Nephron (organoid): ENCODE measurements around the gene THAP7.

Experiments used
- H3K27ac Mint-ChIP-seq, 3 experiments: 2 replicates each; pipeline ENCODE4 v1.8.0; 2020; ENCODE audit warnings: mixed read lengths in 3 of 3, mild to moderate bottlenecking in 2 of 3, moderate library complexity in 1 of 3
- H3K27me3 Mint-ChIP-seq: 2 replicates; pipeline ENCODE4 v1.8.0; 2021; ENCODE audit warnings: low read depth, mild to moderate bottlenecking, moderate library complexity, mixed read lengths
- H3K36me3 Mint-ChIP-seq: 2 replicates; pipeline ENCODE4 v1.8.0; 2020; ENCODE audit warnings: low read depth, mixed read lengths
- H3K4me1 Mint-ChIP-seq: 2 replicates; pipeline ENCODE4 v1.8.0; 2020; ENCODE audit warnings: mixed read lengths
- H3K4me3 Mint-ChIP-seq, 3 experiments: 2 replicates each; pipeline ENCODE4 v1.8.0; 2020; ENCODE audit warnings: mild to moderate bottlenecking in 3 of 3, mixed read lengths in 3 of 3, moderate library complexity in 2 of 3
- H3K9me3 Mint-ChIP-seq: 2 replicates; pipeline ENCODE4 v1.8.0; 2020; ENCODE audit warnings: mixed read lengths
- CTCF ChIP-seq, 3 experiments: fragments of 200-600 bp; sonication (generic); IDR thresholded peaks; one replicate each; pipeline ENCODE4 v1.5.0; 2021; ENCODE audit warnings: antibody characterized with exemption in 3 of 3; ENCODE audit not compliant: unreplicated experiment in 3 of 3

THAP7 gene

DNA sequence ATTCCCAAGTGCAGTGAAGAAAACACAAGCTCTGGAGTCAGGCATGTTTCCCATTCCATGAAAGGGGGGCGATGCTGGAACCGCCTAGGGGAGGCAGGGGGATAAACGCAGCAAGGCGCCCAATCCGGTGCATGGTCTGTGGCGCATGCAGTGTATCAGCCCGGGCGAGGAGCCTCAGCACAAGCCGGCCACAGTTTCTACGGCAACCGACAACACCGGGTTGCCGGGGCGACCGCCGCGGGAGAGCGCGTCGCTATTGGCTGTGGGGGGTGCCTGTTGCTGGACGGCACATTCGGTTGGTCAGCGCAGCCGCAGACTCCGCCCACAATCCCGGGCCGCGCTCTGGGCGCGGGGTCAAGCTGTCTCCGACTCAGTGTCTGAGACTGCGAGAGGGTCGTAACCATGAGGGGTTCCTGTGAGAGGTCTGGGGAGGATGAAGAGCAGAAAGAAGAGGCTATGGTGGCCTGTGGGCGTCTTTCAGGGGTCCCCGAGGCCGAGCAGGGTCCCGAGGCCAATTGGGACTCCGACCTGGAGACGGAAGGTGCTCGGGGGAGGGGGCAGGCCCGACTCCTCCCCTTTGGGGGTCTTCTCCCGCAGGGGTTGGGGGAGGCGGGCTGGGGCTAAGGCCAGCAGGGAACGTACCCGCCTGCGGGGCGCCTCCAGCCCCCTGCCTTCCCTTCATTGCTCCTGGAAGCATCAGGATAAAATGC lies 43.8 kb upstream of the THAP7 start, which contains the start of gene LRRC74B:
Gene LRRC74B, plus strand, starts transcription at position 362 of the 710 bp plus-strand sequence. Its CDS starts 41 bp downstream, at position 403.
- peaks cover 19% of the 10 kb centered on the region for H3K27me3 Mint-ChIP-seq
- no peaks in the 10 kb centered on the region for H3K9me3 Mint-ChIP-seq
- peaks cover 25% of the 10 kb centered on the region for H3K4me1 Mint-ChIP-seq
- peaks cover 3% of the 10 kb centered on the region for H3K36me3 Mint-ChIP-seq
- TF ChIP-seq CTCF (IDR thresholded peaks at IDR 0.05; ENCODE audit: unreplicated experiment in 3 of 3), result no peak
- peak within 1 kb of the TSS; percentile 88 to 93 (median 89) for H3K4me3 Mint-ChIP-seq
- peak within 1 kb of the TSS; percentile 26 to 78 (median 73) for H3K27ac Mint-ChIP-seq

DNA sequence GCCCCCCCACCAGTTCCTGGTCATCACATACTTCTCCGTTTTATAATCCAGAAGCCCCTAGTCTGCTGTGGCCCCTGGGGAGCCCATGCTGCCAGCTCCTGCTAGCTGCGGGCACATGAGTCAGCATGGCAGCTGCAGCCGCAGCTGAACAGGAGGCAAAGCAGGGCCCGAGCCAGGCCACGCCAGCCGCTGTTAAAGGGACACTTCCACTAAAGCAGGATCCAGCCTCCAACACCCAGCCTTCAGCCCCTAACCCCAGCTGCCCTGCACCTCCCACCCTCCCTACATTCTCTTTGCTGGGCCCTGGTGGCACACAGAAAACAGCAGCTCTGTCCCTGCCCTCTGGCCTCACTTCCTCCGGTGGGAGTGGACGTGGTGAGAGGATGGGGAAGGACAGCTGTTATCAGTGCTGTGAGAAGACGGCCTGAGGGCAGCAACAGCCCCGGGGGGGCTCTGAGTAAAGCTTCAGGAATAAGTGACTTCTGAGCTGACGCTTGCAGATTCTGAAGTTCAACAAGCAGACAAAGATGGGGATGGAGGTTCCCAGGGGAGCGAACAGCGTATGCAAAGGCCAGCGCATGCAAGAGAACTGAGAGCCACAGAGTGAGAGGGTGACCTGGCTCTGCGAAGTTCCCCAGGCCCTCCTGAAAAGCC lies 43.1 kb upstream of the THAP7 start:
- H3K9me3 Mint-ChIP-seq, result no peaks in the 10 kb centered on the region
- H3K4me1 Mint-ChIP-seq, result peaks cover 25% of the 10 kb centered on the region
- peaks cover 3% of the 10 kb centered on the region for H3K36me3 Mint-ChIP-seq
- H3K4me3 Mint-ChIP-seq, result peak overlapping the region; percentile 88 to 93 (median 89)
- TF ChIP-seq CTCF (IDR thresholded peaks at IDR 0.05; ENCODE audit: unreplicated experiment in 3 of 3), result no peak
- peak overlapping the region; percentile 26 to 78 (median 73) for H3K27ac Mint-ChIP-seq
- H3K27me3 Mint-ChIP-seq, result peaks cover 16% of the 10 kb centered on the region

GRCh38 chr22:21043860-21044535 lies 42.1 kb upstream of the THAP7 start:
- peaks cover 25% of the 10 kb centered on the region for H3K4me1 Mint-ChIP-seq
- no peaks in the 10 kb centered on the region for H3K9me3 Mint-ChIP-seq
- H3K36me3 Mint-ChIP-seq, result peaks cover 3% of the 10 kb centered on the region

DNA sequence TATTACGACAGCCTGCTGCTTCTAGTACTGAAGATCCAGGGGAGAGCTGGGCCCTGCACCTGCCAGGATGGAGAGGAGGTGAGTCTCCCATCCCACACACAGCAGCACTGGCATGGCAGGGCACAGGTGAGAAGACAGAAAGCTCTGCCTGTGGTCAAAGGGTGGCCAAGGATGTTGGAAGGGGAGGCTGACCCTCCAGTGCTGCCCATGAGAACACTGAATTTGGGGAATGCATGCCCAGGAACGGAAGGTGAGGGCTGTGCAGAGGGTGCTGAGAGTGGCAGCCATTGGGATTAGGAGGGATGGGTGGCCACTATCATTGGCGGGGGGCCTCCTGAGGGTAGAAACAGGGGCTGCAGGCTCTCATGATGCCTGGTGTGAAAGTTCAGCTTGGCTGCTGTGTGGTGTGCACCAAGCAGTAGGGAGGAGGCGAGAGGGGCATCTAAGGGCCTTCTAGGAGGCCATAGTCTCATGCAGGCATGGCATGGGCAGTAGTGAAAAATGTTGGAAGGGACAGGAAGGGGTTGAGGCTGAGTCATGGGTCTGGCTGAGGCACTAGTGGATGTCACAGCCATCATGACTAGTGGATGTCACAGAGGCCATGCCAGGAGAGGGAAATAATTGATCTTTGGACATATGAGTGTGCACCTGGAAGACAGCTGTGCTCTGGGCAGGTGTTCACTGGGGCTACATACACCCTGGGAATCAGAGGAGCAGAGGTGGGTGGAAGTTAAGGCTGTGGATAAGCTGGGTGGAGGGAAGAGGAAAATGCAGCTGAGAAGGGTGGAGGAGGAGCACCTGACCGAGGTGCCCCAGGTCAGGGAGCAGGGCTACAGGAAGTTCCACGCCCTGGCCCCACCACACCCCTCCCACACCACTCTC lies 41.3 kb upstream of the THAP7 start:
- peak overlapping the region; percentile 13 to 63 (median 29) for H3K4me3 Mint-ChIP-seq

More at GRCh38 chr22:21043860-21044535, 42.1 kb upstream of the THAP7 start:
- TF ChIP-seq CTCF (IDR thresholded peaks at IDR 0.05; ENCODE audit: unreplicated experiment in 3 of 3), result no peak
- Mint-ChIP-seq H3K27ac (peak overlapping the region in 1 of 3 experiments; percentile 32), H3K27me3 (peaks cover 16% of the 10 kb centered on the region), H3K4me3 (peak overlapping the region in 2 of 3 experiments; percentile 88 to 89)

More for the DNA sequence above, 41.3 kb upstream of the THAP7 start:
- no peak for TF ChIP-seq CTCF (IDR thresholded peaks at IDR 0.05; ENCODE audit: unreplicated experiment in 3 of 3)
- Mint-ChIP-seq H3K36me3 (peaks cover 3% of the 10 kb centered on the region), H3K9me3 (no peaks in the 10 kb centered on the region), H3K4me1 (peaks cover 30% of the 10 kb centered on the region), H3K27me3 (peaks cover 16% of the 10 kb centered on the region), H3K27ac (peak overlapping the region in 1 of 3 experiments; percentile 85)
